ENCODE results near the gene MTCL1. TPM values are rescaled to one million over a fixed set of nuclear protein-coding genes. Genes with fewer than 3 reads are reported as not detected.

The MTCL1 gene
- total and polyA plus RNA-seq, 10 of the 15 experiments (the other 5 are each of a cell fraction or from before 2014, with no cell fraction given) = 0.03 to 0.36 (median 0.13) TPM; not detected in 4

- no peak overlapping the region for H2AFZ ChIP-seq (ENCODE audit: control insufficient read depth, low read depth, low read length)
- H3K4me3 ChIP-seq = no peak overlapping the region
- ATAC-seq = no peak
- H3K27ac ChIP-seq (ENCODE audit: control insufficient read depth, insufficient read depth) = no peak overlapping the region
- H3K4me2 ChIP-seq (ENCODE audit: control insufficient read depth, insufficient read depth) = no peak overlapping the region
- no peaks in the 10 kb centered on the region for H3K4me1 ChIP-seq (ENCODE audit: control insufficient read depth, insufficient read depth, low read length)
- DNase-seq (ENCODE audit: low read depth, low spot score) = no peak
- H4K20me1 ChIP-seq (ENCODE audit: control insufficient read depth, insufficient read depth) = no peaks in the 10 kb centered on the region
- ChIA-PET CTCF (no interaction called here), RAD21 (ENCODE audit: unreplicated experiment) (no interaction called here), POLR2A (no interaction called here), SMC1A (ENCODE audit: uncharacterized antibody, unreplicated experiment) (interaction anchor here (0.7 kb wide), 1 partner anchor 49 kb away, joined by 3 read pairs; no protein-coding TSS in a partner anchor)
- H3K79me2 ChIP-seq (ENCODE audit: control insufficient read depth, insufficient read depth, low read length) = no peaks in the 10 kb centered on the region
- BruUV-seq (replicated peaks) = no TSS peak
- 40% methylated on average over 3 of the region's 3 CpGs for WGBS (ENCODE audit: insufficient coverage, insufficient replicate concordance, low lambda C conversion rate, missing lambda C conversion rate)
- no peaks in the 10 kb centered on the region for H3K36me3 ChIP-seq (ENCODE audit: control insufficient read depth in 2 of 2, insufficient read depth in 2 of 2, low read length in 1 of 2)
- TF ChIP-seq IRF3 (IDR thresholded peaks at IDR 0.05) = no peak
- no peak for TF ChIP-seq LARP7 (IDR thresholded peaks at IDR 0.05)
- no peak for TF ChIP-seq KLF5 (IDR thresholded peaks at IDR 0.05; ENCODE audit: partially characterized antibody)
- no peak for TF ChIP-seq NR2C2 (IDR thresholded peaks at IDR 0.05; ENCODE audit: borderline replicate concordance, control insufficient read depth, insufficient read length, low read depth)
- H3K9me3 ChIP-seq (replicated peaks; ENCODE audit: control insufficient read depth, insufficient read depth, low read length) = no peaks in the 10 kb centered on the region
- no peak for FAIRE-seq
- intact Hi-C loops (cut with micrococcal nuclease; ENCODE audit: unreplicated experiment) (no loop called here), in situ Hi-C loops (cut with MboI) (no loop called here)
- no peaks in the 10 kb centered on the region; a peak in 2 of 4 replicates for H3K27me3 ChIP-seq (replicated peaks in 1 of 2; ENCODE audit: control insufficient read depth in 2 of 2, insufficient read depth in 2 of 2, low read length in 1 of 2)
- no peak overlapping the region for H3K9ac ChIP-seq (ENCODE audit: control insufficient read depth, insufficient read depth, low read length)
These were observed 110.9 kb downstream of the MTCL1 start for GRCh38 chr18:8816220-8816619.

- 0% methylated on average over 1 of the region's 1 CpG for WGBS (ENCODE audit: insufficient coverage, insufficient replicate concordance, low lambda C conversion rate, missing lambda C conversion rate)
- H3K79me2 ChIP-seq (ENCODE audit: control insufficient read depth, insufficient read depth, low read length) = no peaks in the 10 kb centered on the region
- no peak overlapping the region for H3K27ac ChIP-seq (ENCODE audit: control insufficient read depth, insufficient read depth)
- no peaks in the 10 kb centered on the region for H3K9me3 ChIP-seq (replicated peaks; ENCODE audit: control insufficient read depth, insufficient read depth, low read length)
- POLR2A ChIA-PET = interaction anchor here (0.7 kb wide), 1 partner anchor 15 kb away, joined by 3 read pairs; no protein-coding TSS in a partner anchor
- H4K20me1 ChIP-seq (ENCODE audit: control insufficient read depth, insufficient read depth) = no peaks in the 10 kb centered on the region
- RAD21 ChIA-PET (ENCODE audit: unreplicated experiment) = no interaction called here
- no peaks in the 10 kb centered on the region for H3K4me1 ChIP-seq (ENCODE audit: control insufficient read depth, insufficient read depth, low read length)
- no peaks in the 10 kb centered on the region for H3K36me3 ChIP-seq (ENCODE audit: control insufficient read depth in 2 of 2, insufficient read depth in 2 of 2, low read length in 1 of 2)
- no peak for ATAC-seq
- no peak for DNase-seq (ENCODE audit: low read depth, low spot score)
- no peak overlapping the region for H2AFZ ChIP-seq (ENCODE audit: control insufficient read depth, low read depth, low read length)
- no TSS peak for BruUV-seq (replicated peaks)
- H3K4me3 ChIP-seq = no peak overlapping the region
- H3K4me2 ChIP-seq (ENCODE audit: control insufficient read depth, insufficient read depth) = no peak overlapping the region
- no peak for TF ChIP-seq PML (IDR thresholded peaks at IDR 0.05; ENCODE audit: low read length)
- no peak for TF ChIP-seq ZNF384 (IDR thresholded peaks at IDR 0.05; ENCODE audit: borderline replicate concordance, low read depth, low read length)
- TF ChIP-seq SMAD5 (IDR thresholded peaks at IDR 0.05; ENCODE audit: low read depth) = no peak
- no peak for TF ChIP-seq ASH2L (IDR thresholded peaks at IDR 0.05; ENCODE audit: borderline replicate concordance, low read depth)
- no peak for TF ChIP-seq SMARCA5 (IDR thresholded peaks at IDR 0.05)
- TF ChIP-seq SRF (IDR thresholded peaks at IDR 0.05; ENCODE audit: low read depth in 2 of 2, low read length in 2 of 2) = no peak
- TF ChIP-seq PAX5 (IDR thresholded peaks at IDR 0.05; ENCODE audit: borderline replicate concordance, low read depth, low read length) = no peak
- no peak overlapping the region for H3K9ac ChIP-seq (ENCODE audit: control insufficient read depth, insufficient read depth, low read length)
- intact Hi-C loops (cut with micrococcal nuclease; ENCODE audit: unreplicated experiment) = no loop called here
- CTCF ChIA-PET = no interaction called here
- in situ Hi-C loops (cut with MboI) = no loop called here
- FAIRE-seq = no peak
- H3K27me3 ChIP-seq (replicated peaks in 1 of 2; ENCODE audit: control insufficient read depth in 2 of 2, insufficient read depth in 2 of 2, low read length in 1 of 2) = no peaks in the 10 kb centered on the region; a peak in 2 of 4 replicates
- SMC1A ChIA-PET (ENCODE audit: uncharacterized antibody, unreplicated experiment) = interaction anchor here (1.5 kb wide), 1 partner anchor 28 kb away, joined by 3 read pairs; no protein-coding TSS in a partner anchor
These were observed 111.5 kb downstream of the MTCL1 start for GRCh38 chr18:8816816-8817215.

Measured in GM12878 (cell line).